Measurements from ENCODE around the gene TBC1D14. TPM values are rescaled to one million over a fixed set of nuclear protein-coding genes. Genes with fewer than 3 reads are reported as not detected.

TBC1D14 gene
- total and polyA plus RNA-seq, 9 of the 15 experiments (the other 6 are each of a cell fraction or from before 2014, with no cell fraction given), result 2.1 to 59.6 (median 44.8) TPM

DNA sequence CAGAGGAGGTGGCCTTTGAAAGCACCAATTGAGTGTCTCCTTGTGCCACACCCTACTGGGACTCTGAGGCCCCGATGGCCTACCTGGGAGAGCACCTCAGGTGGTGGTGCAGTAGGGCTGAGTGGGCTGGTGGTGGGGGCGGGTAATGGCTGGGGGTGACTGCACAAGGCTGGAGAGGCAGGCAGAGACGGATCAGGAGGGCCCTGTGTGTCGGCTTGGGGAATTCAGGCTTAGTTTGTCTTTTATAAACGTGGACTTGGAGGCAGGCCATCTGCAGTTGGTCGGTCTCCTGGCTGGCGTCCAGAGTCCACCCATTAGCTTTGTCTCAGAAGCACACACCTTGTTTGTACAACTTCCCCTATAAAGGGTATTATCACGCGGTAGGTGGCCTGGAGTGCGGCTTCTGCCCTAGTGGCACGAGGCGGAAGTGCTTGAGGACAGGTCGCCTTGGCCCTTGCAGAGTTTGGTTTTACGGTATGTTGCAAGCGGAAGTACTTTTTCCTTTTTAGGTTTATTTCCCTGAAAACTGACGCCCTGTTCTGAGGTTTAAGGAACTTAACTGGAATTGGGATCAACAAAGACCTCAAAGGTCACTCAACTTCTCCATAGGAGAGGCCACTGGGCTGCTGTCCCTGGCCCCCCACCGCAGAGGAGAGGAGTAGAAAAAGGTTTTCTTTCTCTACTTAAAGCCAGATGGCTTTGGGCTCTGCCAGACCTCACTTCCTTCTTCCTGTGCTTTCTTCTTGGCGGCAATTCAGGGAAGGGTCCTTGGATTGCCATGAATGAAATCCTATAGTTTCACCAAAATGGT is 8.0 kb downstream of the TBC1D14 start (continued):
- TF ChIP-seq, protein P1, sequence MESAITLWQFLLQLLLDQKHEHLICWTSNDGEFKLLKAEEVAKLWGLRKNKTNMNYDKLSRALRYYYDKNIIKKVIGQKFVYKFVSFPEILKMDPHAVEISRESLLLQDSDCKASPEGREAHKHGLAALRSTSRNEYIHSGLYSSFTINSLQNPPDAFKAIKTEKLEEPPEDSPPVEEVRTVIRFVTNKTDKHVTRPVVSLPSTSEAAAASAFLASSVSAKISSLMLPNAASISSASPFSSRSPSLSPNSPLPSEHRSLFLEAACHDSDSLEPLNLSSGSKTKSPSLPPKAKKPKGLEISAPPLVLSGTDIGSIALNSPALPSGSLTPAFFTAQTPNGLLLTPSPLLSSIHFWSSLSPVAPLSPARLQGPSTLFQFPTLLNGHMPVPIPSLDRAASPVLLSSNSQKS (CRISPR knock-in tag; IDR thresholded peaks at IDR 0.05), result no peak
- TF ChIP-seq POLR2A (conservative IDR thresholded peaks at IDR 0.05) (no peak), MAFG (tag; conservative IDR thresholded peaks at IDR 0.05) (no peak), MAZ (CRISPR knock-in tag; conservative IDR thresholded peaks at IDR 0.05 in 1 of 2, IDR thresholded peaks at IDR 0.05 in 1 of 2) (0 out of 4 replicates have a peak, but pooled peaks of 1 of the 2 experiments have one; percentile 23), SMAD1 (IDR thresholded peaks at IDR 0.05; ENCODE audit: low read depth, low read length, partially characterized antibody) (no peak), HIVEP1 (CRISPR knock-in tag; IDR thresholded peaks at IDR 0.05) (0 out of 2 replicates have a peak, but pooled peaks have one; percentile 49), NKRF (IDR thresholded peaks at IDR 0.05; ENCODE audit: borderline replicate concordance) (0 out of 2 replicates have a peak, but pooled peaks have one; percentile 15), ZNF197 (CRISPR knock-in tag; IDR thresholded peaks at IDR 0.05; ENCODE audit: low read depth) (no peak), ZNF232 (CRISPR knock-in tag; IDR thresholded peaks at IDR 0.05) (no peak), SLC30A9 (CRISPR knock-in tag; IDR thresholded peaks at IDR 0.05) (no peak), ZNF174 (CRISPR knock-in tag; IDR thresholded peaks at IDR 0.05) (no peak), ZNF316 (IDR thresholded peaks at IDR 0.05) (no peak), HDAC2 (IDR thresholded peaks at IDR 0.05) (no peak), KAT8 (IDR thresholded peaks at IDR 0.05; ENCODE audit: low read depth) (no peak), CXXC5 (CRISPR knock-in tag; IDR thresholded peaks at IDR 0.05) (peak; percentile 81), XRCC5 (IDR thresholded peaks at IDR 0.05; ENCODE audit: low read depth, low read length) (peak; percentile 50; the same call in 1 of the 2 replicates), SMAD4 (CRISPR knock-in tag; conservative IDR thresholded peaks at IDR 0.05) (peak; percentile 80), SMARCA4 (IDR thresholded peaks at IDR 0.05) (peak; percentile 42; the same call in 1 of the 2 replicates), RFX5 (IDR thresholded peaks at IDR 0.05; ENCODE audit: low read depth, low read length) (no peak), ZFP36 (IDR thresholded peaks at IDR 0.05; ENCODE audit: low read depth, low read length, partially characterized antibody) (peak; percentile 55)
- TF ChIP-seq, protein P2, sequence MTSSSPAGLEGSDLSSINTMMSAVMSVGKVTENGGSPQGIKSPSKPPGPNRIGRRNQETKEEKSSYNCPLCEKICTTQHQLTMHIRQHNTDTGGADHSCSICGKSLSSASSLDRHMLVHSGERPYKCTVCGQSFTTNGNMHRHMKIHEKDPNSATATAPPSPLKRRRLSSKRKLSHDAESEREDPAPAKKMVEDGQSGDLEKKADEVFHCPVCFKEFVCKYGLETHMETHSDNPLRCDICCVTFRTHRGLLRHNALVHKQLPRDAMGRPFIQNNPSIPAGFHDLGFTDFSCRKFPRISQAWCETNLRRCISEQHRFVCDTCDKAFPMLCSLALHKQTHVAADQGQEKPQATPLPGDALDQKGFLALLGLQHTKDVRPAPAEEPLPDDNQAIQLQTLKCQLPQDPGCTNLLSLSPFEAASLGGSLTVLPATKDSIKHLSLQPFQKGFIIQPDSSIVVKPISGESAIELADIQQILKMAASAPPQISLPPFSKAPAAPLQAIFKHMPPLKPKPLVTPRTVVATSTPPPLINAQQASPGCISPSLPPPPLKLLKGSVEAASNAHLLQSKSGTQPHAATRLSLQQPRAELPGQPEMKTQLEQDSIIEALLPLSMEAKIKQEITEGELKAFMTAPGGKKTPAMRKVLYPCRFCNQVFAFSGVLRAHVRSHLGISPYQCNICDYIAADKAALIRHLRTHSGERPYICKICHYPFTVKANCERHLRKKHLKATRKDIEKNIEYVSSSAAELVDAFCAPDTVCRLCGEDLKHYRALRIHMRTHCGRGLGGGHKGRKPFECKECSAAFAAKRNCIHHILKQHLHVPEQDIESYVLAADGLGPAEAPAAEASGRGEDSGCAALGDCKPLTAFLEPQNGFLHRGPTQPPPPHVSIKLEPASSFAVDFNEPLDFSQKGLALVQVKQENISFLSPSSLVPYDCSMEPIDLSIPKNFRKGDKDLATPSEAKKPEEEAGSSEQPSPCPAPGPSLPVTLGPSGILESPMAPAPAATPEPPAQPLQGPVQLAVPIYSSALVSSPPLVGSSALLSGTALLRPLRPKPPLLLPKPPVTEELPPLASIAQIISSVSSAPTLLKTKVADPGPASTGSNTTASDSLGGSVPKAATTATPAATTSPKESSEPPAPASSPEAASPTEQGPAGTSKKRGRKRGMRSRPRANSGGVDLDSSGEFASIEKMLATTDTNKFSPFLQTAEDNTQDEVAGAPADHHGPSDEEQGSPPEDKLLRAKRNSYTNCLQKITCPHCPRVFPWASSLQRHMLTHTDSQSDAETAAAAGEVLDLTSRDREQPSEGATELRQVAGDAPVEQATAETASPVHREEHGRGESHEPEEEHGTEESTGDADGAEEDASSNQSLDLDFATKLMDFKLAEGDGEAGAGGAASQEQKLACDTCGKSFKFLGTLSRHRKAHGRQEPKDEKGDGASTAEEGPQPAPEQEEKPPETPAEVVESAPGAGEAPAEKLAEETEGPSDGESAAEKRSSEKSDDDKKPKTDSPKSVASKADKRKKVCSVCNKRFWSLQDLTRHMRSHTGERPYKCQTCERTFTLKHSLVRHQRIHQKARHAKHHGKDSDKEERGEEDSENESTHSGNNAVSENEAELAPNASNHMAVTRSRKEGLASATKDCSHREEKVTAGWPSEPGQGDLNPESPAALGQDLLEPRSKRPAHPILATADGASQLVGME (CRISPR knock-in tag; IDR thresholded peaks at IDR 0.05), result 0 out of 2 replicates have a peak, but pooled peaks have one; percentile 59

Measured in K562 (cell line).